HG03342 (cell line): ENCODE data around the gene SH3RF2.
"Not testable (repeated sequence)": the region's sequence is repeated elsewhere in the genome, so short reads cannot be mapped to it uniquely, and the experiment has no call there.

Experiments
- ATAC-seq: cut with Tn5 transposase; IDR thresholded peaks from one replicate; pipeline ENCODE4 v1.9.1; 2021; ENCODE audit warnings: mild to moderate bottlenecking, moderate library complexity; ENCODE audit not compliant: unreplicated experiment

Gene SH3RF2

GRCh38 chr5:145936401-145937131, at the start of gene SH3RF2:
SH3RF2 (plus strand) TSS chr5:145936578; CDS start chr5:145937929, 1,351 bp downstream.
- no peak for ATAC-seq

GRCh38 chr5:145887217-145887616, 49.2 kb upstream of the SH3RF2 start:
- no peak for ATAC-seq

- peak; percentile 63 for ATAC-seq
These were observed 48.3 kb upstream of the SH3RF2 start for GRCh38 chr5:145887976-145888574.

- no peak for ATAC-seq
These were observed 46.8 kb upstream of the SH3RF2 start for GRCh38 chr5:145889611-145890010.

GRCh38 chr5:145891378-145891777, 45.0 kb upstream of the SH3RF2 start:
- ATAC-seq: not testable (repeated sequence)

GRCh38 chr5:145898171-145898570, 38.2 kb upstream of the SH3RF2 start:
- ATAC-seq: no peak

- ATAC-seq: no peak
These were observed 34.0 kb upstream of the SH3RF2 start for GRCh38 chr5:145902421-145902820.

GRCh38 chr5:145903113-145903512, 33.3 kb upstream of the SH3RF2 start:
- ATAC-seq: peak; percentile 73

GRCh38 chr5:145903867-145904266, 32.5 kb upstream of the SH3RF2 start:
- no peak for ATAC-seq

GRCh38 chr5:145904743-145905142, 31.6 kb upstream of the SH3RF2 start:
- no peak for ATAC-seq

- ATAC-seq: no peak
These were observed 30.0 kb upstream of the SH3RF2 start for GRCh38 chr5:145906401-145906800.

GRCh38 chr5:145908206-145908960, 28.0 kb upstream of the SH3RF2 start:
- no peak for ATAC-seq

- no peak for ATAC-seq
These were observed 25.2 kb upstream of the SH3RF2 start for GRCh38 chr5:145911164-145911563.

- ATAC-seq: no peak
These were observed 24.4 kb upstream of the SH3RF2 start for GRCh38 chr5:145912019-145912418.

GRCh38 chr5:145912594-145912993, 23.8 kb upstream of the SH3RF2 start:
- no peak for ATAC-seq

- no peak for ATAC-seq
These were observed 22.7 kb upstream of the SH3RF2 start for GRCh38 chr5:145913701-145914100.

- no peak for ATAC-seq
These were observed 20.3 kb upstream of the SH3RF2 start for GRCh38 chr5:145915970-145916638.

- ATAC-seq: no peak
These were observed 19.1 kb upstream of the SH3RF2 start for GRCh38 chr5:145917288-145917687.

- no peak for ATAC-seq
These were observed 18.0 kb upstream of the SH3RF2 start for GRCh38 chr5:145918397-145918796.

- no peak for ATAC-seq
These were observed 17.0 kb upstream of the SH3RF2 start for GRCh38 chr5:145919413-145919812.

GRCh38 chr5:145920542-145921210, 15.7 kb upstream of the SH3RF2 start:
- ATAC-seq: no peak
